ENCODE measurements around the gene LINS1. TPM values are rescaled to one million over a fixed set of nuclear protein-coding genes. Genes with fewer than 3 reads are reported as not detected.

The LINS1 gene
- total RNA-seq, 2 experiments from 2014 or later, result 28.7 to 29.4 TPM

DNA sequence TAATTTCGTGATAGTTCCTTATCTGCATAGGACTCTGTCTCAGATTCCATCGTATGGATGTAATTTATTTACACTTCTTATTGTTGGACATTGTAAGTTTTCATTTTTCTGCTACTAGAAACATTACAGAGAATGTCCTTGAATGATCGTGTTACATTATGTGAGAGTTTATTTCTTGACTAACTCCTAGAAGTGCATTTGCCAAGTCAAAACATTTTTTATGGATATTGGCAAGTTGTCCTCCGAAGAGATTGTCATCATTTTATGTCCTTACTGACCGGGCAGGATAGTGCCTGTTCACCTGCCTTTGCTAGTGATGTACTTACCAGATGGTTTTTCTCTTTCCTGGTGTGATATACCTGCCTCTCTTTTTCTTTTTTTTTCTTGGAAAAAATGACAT lies 13.8 kb upstream of the LINS1 start:
- TF ChIP-seq, protein P1, sequence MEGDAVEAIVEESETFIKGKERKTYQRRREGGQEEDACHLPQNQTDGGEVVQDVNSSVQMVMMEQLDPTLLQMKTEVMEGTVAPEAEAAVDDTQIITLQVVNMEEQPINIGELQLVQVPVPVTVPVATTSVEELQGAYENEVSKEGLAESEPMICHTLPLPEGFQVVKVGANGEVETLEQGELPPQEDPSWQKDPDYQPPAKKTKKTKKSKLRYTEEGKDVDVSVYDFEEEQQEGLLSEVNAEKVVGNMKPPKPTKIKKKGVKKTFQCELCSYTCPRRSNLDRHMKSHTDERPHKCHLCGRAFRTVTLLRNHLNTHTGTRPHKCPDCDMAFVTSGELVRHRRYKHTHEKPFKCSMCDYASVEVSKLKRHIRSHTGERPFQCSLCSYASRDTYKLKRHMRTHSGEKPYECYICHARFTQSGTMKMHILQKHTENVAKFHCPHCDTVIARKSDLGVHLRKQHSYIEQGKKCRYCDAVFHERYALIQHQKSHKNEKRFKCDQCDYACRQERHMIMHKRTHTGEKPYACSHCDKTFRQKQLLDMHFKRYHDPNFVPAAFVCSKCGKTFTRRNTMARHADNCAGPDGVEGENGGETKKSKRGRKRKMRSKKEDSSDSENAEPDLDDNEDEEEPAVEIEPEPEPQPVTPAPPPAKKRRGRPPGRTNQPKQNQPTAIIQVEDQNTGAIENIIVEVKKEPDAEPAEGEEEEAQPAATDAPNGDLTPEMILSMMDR (IDR thresholded peaks at IDR 0.05), result no peak
- peaks cover 18% of the 10 kb centered on the region for H3K4me1 Mint-ChIP-seq (ENCODE audit: low read depth)
- ChIA-PET POLR2A (no interaction called here), CTCF (interaction anchor here (1.3 to 1.5 kb wide), 3 partner anchors 9 to 17 kb away, joined by 3 to 6 read pairs (median 4); no protein-coding TSS in a partner anchor)
- no peaks in the 10 kb centered on the region for H3K27me3 Mint-ChIP-seq
- no peak overlapping the region for H3K4me3 Mint-ChIP-seq
- no peak overlapping the region for H3K27ac Mint-ChIP-seq
- no peaks in the 10 kb centered on the region for H3K9me3 Mint-ChIP-seq
- intact Hi-C loops (cut with micrococcal nuclease), result no loop called here
- ATAC-seq (no peak), DNase-seq (no peak)
- H3K36me3 Mint-ChIP-seq (ENCODE audit: low read depth), result peaks cover 27% of the 10 kb centered on the region

DNA sequence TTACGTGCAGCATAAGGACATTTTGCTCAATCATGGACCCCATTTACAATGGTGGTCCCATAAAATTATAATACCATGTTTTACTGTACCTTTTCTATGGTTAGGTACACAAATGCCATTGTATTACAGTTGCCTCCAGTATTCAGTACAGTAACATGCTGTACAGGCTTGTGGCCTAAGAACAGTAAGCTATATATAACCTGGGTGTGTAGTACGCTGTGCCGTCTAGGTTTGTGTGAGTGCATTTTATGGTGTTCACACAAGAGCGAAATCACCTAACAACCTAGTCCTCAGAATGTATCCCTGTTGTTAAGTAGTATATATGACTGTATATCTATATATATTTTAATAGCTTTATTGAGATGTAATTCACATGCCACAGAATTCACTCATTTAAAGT lies 12.9 kb upstream of the LINS1 start:
- DNase-seq, result no peak
- Mint-ChIP-seq H3K4me1 (ENCODE audit: low read depth) (peaks cover 18% of the 10 kb centered on the region), H3K4me3 (no peak overlapping the region), H3K27ac (no peak overlapping the region), H3K27me3 (no peaks in the 10 kb centered on the region), H3K9me3 (no peaks in the 10 kb centered on the region), H3K36me3 (ENCODE audit: low read depth) (peaks cover 31% of the 10 kb centered on the region)
- intact Hi-C loops (cut with micrococcal nuclease), result no loop called here
- ATAC-seq, result no peak
- ChIA-PET CTCF (interaction anchor here (1.3 to 1.5 kb wide), 3 partner anchors 10 to 18 kb away, joined by 3 to 6 read pairs (median 4); no protein-coding TSS in a partner anchor), POLR2A (interaction anchor here (0.6 kb wide), 1 partner anchor 14 kb away, joined by 3 read pairs; no protein-coding TSS in a partner anchor)
- TF ChIP-seq, protein P1 (IDR thresholded peaks at IDR 0.05), result no peak

DNA sequence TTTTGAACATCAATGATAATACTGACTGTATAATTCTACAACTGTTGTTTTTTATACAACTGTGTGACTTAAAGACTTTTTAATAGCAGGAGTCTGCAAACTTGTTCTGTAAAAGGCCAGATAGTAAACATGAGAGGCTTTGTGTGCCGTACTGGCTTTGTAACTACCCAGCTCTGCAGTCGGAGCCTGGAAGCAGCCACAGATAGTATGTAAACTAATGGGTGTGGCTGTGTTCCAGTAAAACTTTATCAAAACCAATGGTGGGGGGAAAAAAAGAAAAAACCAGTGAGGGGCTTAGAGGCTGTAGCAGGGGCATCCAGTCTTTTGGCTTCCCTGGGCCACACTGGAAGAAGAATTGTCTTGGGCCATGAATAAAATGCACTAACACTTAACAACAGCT lies 12.4 kb upstream of the LINS1 start:
- Mint-ChIP-seq H3K27ac (no peak overlapping the region), H3K4me1 (ENCODE audit: low read depth) (peaks cover 15% of the 10 kb centered on the region), H3K36me3 (ENCODE audit: low read depth) (peaks cover 28% of the 10 kb centered on the region), H3K4me3 (no peak overlapping the region), H3K9me3 (no peaks in the 10 kb centered on the region), H3K27me3 (no peaks in the 10 kb centered on the region)
- DNase-seq (no peak), ATAC-seq (no peak)
- ChIA-PET CTCF (interaction anchor here (1.3 kb wide), 1 partner anchor 18 kb away, joined by 3 read pairs; no protein-coding TSS in a partner anchor), POLR2A (no interaction called here)
- intact Hi-C loops (cut with micrococcal nuclease), result no loop called here
- TF ChIP-seq, protein P1 (IDR thresholded peaks at IDR 0.05), result no peak

DNA sequence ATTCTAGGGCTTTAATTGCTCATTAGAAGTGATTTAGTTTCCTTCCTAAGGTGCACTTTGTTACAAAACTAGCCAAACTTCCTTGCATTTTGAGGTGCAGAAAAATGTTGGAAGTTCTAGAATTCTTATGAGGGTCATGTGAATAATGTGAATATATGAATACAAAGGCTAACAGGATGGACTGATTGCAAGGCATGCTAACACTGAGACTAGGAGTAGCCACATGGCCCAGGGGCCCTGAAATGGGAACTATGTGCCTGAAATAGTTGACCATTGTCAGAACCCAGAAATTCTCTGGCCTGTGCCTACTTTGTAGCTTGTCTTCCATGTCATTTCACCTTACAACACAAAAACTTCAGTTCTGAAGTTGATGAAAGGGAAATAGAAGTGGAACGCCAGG lies 11.2 kb upstream of the LINS1 start:
- Mint-ChIP-seq H3K9me3 (no peaks in the 10 kb centered on the region), H3K27me3 (no peaks in the 10 kb centered on the region), H3K4me3 (no peak overlapping the region), H3K36me3 (ENCODE audit: low read depth) (peaks cover 26% of the 10 kb centered on the region), H3K4me1 (ENCODE audit: low read depth) (peaks cover 15% of the 10 kb centered on the region), H3K27ac (no peak overlapping the region)
- DNase-seq (no peak), ATAC-seq (no peak)
- ChIA-PET CTCF (interaction anchor here (2.0 kb wide), 1 partner anchor 263 kb away, joined by 6 read pairs; no protein-coding TSS in a partner anchor), POLR2A (interaction anchor here (0.6 kb wide), 1 partner anchor 218 kb away, joined by 4 read pairs; no protein-coding TSS in a partner anchor)
- intact Hi-C loops (cut with micrococcal nuclease), result no loop called here
- TF ChIP-seq, protein P1 (IDR thresholded peaks at IDR 0.05), result no peak

DNA sequence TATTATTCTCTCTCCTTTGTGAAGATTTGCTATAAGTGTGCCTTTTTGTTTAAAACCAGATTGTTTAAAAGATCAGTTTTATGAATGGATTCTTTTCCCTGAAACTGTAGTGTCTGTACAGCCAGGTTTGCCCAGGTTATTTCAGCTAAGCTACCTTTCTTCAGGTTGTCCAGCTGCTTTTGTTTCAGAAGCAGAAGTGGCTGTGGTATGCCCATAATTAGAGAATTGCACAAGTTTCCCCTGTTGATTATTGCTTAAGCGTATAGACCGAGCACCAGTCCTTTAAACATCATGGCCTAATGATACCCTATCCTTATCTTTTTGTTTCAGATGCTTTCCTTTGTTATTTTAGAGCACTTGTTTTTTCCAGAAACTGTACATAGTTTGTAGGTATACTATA lies 10.6 kb upstream of the LINS1 start:
- ChIA-PET POLR2A (interaction anchor here (1.3 kb wide), 1 partner anchor 10 kb away, joined by 3 read pairs; the partner anchor contains the start of genes ASB7 and LINS1), CTCF (interaction anchor here (2.0 kb wide), 1 partner anchor 262 kb away, joined by 6 read pairs; no protein-coding TSS in a partner anchor)
- H3K9me3 Mint-ChIP-seq, result no peaks in the 10 kb centered on the region

More for the DNA sequence above, 10.6 kb upstream of the LINS1 start:
- Mint-ChIP-seq H3K36me3 (ENCODE audit: low read depth) (peaks cover 27% of the 10 kb centered on the region), H3K27ac (no peak overlapping the region), H3K4me3 (no peak overlapping the region), H3K27me3 (no peaks in the 10 kb centered on the region), H3K4me1 (ENCODE audit: low read depth) (peaks cover 15% of the 10 kb centered on the region)
- intact Hi-C loops (cut with micrococcal nuclease), result no loop called here
- ATAC-seq (no peak), DNase-seq (no peak)
- TF ChIP-seq, protein P1 (IDR thresholded peaks at IDR 0.05), result no peak
